GM12878 (cell line): Measurements from ENCODE around the gene GTF2IRD1. TPM values are rescaled to one million over a fixed set of nuclear protein-coding genes. Genes with fewer than 3 reads are reported as not detected.
"Not testable (repeated sequence)": the region's sequence is repeated elsewhere in the genome, so short reads cannot be mapped to it uniquely, and the experiment has no call there.

ENCODE experiments used
- ATAC-seq: fragments of 200-7000 bp; cut with Tn5 transposase; 3 replicates; pipeline ENCODE4 v1.9.1; 2020; ENCODE audit warnings: mild to moderate bottlenecking, moderate library complexity
- BruUV-seq: library from RNA; stranded (reverse); fragments of 400-500 nt; replicated peaks from 2 replicates; lab custom pipeline; 2021; lab: Mats Ljungman, UMichigan
- CTCF ChIA-PET: fragments of 300-600 bp; sonication (Branson Sonifier 250); formaldehyde crosslinking; extraction: SDS; loops from one replicate; lab custom pipeline; 2021; ENCODE audit warnings: inconsistent platforms; lab: Yijun Ruan, JAX
- POLR2A ChIA-PET: fragments of 350-600 bp; formaldehyde crosslinking; extraction: SDS; loops from one replicate; lab custom pipeline; 2021; ENCODE audit warnings: inconsistent platforms; lab: Charles Lee
- RAD21 ChIA-PET: fragments of 300-600 bp; sonication (Branson Sonifier 250); formaldehyde crosslinking; loops from one replicate; lab custom pipeline; 2023; ENCODE audit warnings: antibody characterized with exemption; ENCODE audit not compliant: unreplicated experiment; lab: Charles Lee
- SMC1A ChIA-PET: fragments of 300-600 bp; sonication (Branson Sonifier 250); formaldehyde crosslinking; loops from one replicate; lab custom pipeline; 2023; ENCODE audit not compliant: unreplicated experiment, uncharacterized antibody; lab: Charles Lee
- DNase-seq: peaks from one replicate; pipeline ENCODE4 v3.0.0-alpha.2; 2011; ENCODE audit warnings: low read depth, low spot score
- FAIRE-seq: peaks from 3 replicates; lab custom pipeline; 2011; peaks lifted over from hg19 to GRCh38; lab: Jason Lieb, UNC
- H2AFZ ChIP-seq: 2 replicates; pipeline ENCODE4 v1.6.0; 2011; ENCODE audit warnings: low read depth, low read length, control low read depth; ENCODE audit not compliant: control insufficient read depth
- H3K27ac ChIP-seq: 2 replicates; pipeline ENCODE4 v1.5.1; 2011; ENCODE audit warnings: control low read depth; ENCODE audit not compliant: control insufficient read depth, insufficient read depth
- H3K27me3 ChIP-seq, 2 experiments: replicated peaks in 1 of 2; 2 replicates each; pipeline versions ENCODE4 v1.6.0 to v1.6.1; 2011; ENCODE audit warnings: low read length in 1 of 2; ENCODE audit not compliant: control insufficient read depth in 2 of 2, insufficient read depth in 2 of 2
- H3K36me3 ChIP-seq, 2 experiments: 2 replicates each; pipeline ENCODE4 v1.5.1; 2011; ENCODE audit warnings: low read length in 1 of 2; ENCODE audit not compliant: control insufficient read depth in 2 of 2, insufficient read depth in 2 of 2
- H3K4me1 ChIP-seq: 2 replicates; pipeline ENCODE4 v1.6.1; 2011; ENCODE audit warnings: mild to moderate bottlenecking, low read length, moderate library complexity, mixed read lengths; ENCODE audit not compliant: control insufficient read depth, insufficient read depth
- H3K4me2 ChIP-seq: 2 replicates; pipeline ENCODE4 v1.6.0; 2011; ENCODE audit warnings: control low read depth; ENCODE audit not compliant: control insufficient read depth, insufficient read depth
- H3K4me3 ChIP-seq: fragments of 200-600 bp; sonication (generic); 2 replicates; pipeline ENCODE4 v1.5.1; 2016
- H3K79me2 ChIP-seq: 2 replicates; pipeline ENCODE4 v1.6.0; 2011; ENCODE audit warnings: low read length; ENCODE audit not compliant: control insufficient read depth, insufficient read depth
- H3K9ac ChIP-seq: 2 replicates; pipeline ENCODE4 v1.8.0; 2011; ENCODE audit warnings: low read length, control low read depth, mixed read lengths; ENCODE audit not compliant: control insufficient read depth, insufficient read depth
- H3K9me3 ChIP-seq: replicated peaks from 3 replicates; pipeline ENCODE4 v1.5.1; 2011; ENCODE audit warnings: mild to moderate bottlenecking, low read length; ENCODE audit not compliant: control insufficient read depth, insufficient read depth
- H4K20me1 ChIP-seq: 2 replicates; pipeline ENCODE4 v1.6.0; 2011; ENCODE audit not compliant: control insufficient read depth, insufficient read depth
- KAT2A ChIP-seq: conservative IDR thresholded peaks from 2 replicates; pipeline ENCODE4 v1.6.1; 2011; ENCODE audit warnings: low read depth, low read length; ENCODE audit not compliant: control insufficient read depth
- PAX5 ChIP-seq: IDR thresholded peaks from 2 replicates; pipeline ENCODE4 v1.6.1; 2011; ENCODE audit warnings: low read depth, low read length, borderline replicate concordance
- PAX8 ChIP-seq: fragments of 450-650 bp; IDR thresholded peaks from 2 replicates; pipeline ENCODE4 v1.6.1; 2017; ENCODE audit warnings: mild to moderate bottlenecking, moderate library complexity
- RBBP5 ChIP-seq: fragments of 200-600 bp; sonication (generic); conservative IDR thresholded peaks from 2 replicates; pipeline ENCODE4 v1.6.1; 2016
- SMAD5 ChIP-seq: IDR thresholded peaks from 2 replicates; pipeline ENCODE4 v1.6.1; 2016; ENCODE audit warnings: antibody characterized with exemption, low read depth
- SRF ChIP-seq, 2 experiments: IDR thresholded peaks; 2 replicates each; pipeline ENCODE4 v1.6.1; 2011; ENCODE audit warnings: low read depth in 2 of 2, low read length in 2 of 2, mild to moderate bottlenecking in 1 of 2, moderate library complexity in 1 of 2
- SUZ12 ChIP-seq: fragments of 200-600 bp; sonication (generic); IDR thresholded peaks from one replicate; pipeline ENCODE4 v1.6.1; 2018; ENCODE audit warnings: antibody characterized with exemption, mild to moderate bottlenecking; ENCODE audit not compliant: unreplicated experiment
- TCF3 ChIP-seq: IDR thresholded peaks from 2 replicates; pipeline ENCODE4 v1.6.1; 2012; ENCODE audit warnings: low read depth, mild to moderate bottlenecking, low read length, borderline replicate concordance; ENCODE audit not compliant: insufficient read depth
- ZNF24 ChIP-seq: fragments of 450-650 bp; IDR thresholded peaks from 2 replicates; pipeline ENCODE4 v1.6.1; 2017; ENCODE audit warnings: antibody characterized with exemption, mild to moderate bottlenecking
- WGBS: methylation state at CpG from one replicate; pipeline ENCODE4 v1.1.6; 2016; ENCODE audit warnings: low lambda C conversion rate; ENCODE audit not compliant: insufficient replicate concordance, insufficient coverage; ENCODE audit errors: missing lambda C conversion rate; 5-methylcytosine and 5-hydroxymethylcytosine counted together
- in situ Hi-C: fragments of 300-500 bp; cut with MboI; formaldehyde crosslinking; loops from 9 replicates; pipeline ENCODE4 v1.14.3; 2018; ENCODE audit warnings: mixed read lengths
- intact Hi-C: fragments of 100-400 bp; cut with micrococcal nuclease; formaldehyde crosslinking; loops from one replicate; pipeline ENCODE4 v1.14.2; 2022; ENCODE audit not compliant: unreplicated experiment
- polyA plus RNA-seq, 11 experiments: library from polyadenylated mRNA; depleted of rRNA in 4 of 11; unstranded in 6 of 11; stranded (reverse) in 5 of 11; fragments of >200 nt; fragmentation: Nextera tagmentation in 4 of 11; fragmentation: Illumina TruSeq in 1 of 11; extraction: Ambion mirVana in 4 of 11; extraction: Trizol in 1 of 11; gene quantifications; 1 replicate in 1 of 11; 2 replicates in 10 of 11; pipeline versions ENCODE4 v1.2.1 to v1.2.3, GENCODE V29; 2011 to 2016; ENCODE audit warnings: inconsistent platforms in 2 of 11, missing spikeins in 2 of 11, low read depth in 1 of 11
- total RNA-seq, 4 experiments: library from RNA; depleted of rRNA in 3 of 4; stranded (reverse); fragments of >200 nt in 3 of 4; fragmentation: Illumina TruSeq in 1 of 4; extraction: Trizol in 1 of 4; gene quantifications; 2 replicates each; pipeline versions ENCODE4 v1.2.1 to v1.2.3, GENCODE V29; 2013 to 2021

The GTF2IRD1 gene
- total and polyA plus RNA-seq, 10 of the 15 experiments (the other 5 are each of a cell fraction or from before 2014, with no cell fraction given) = 0.48 to 3.0 (median 1.3) TPM

- H3K9ac ChIP-seq = no peak overlapping the region
- FAIRE-seq = no peak
- SMC1A ChIA-PET = no interaction called here
- RAD21 ChIA-PET = no interaction called here
- H3K4me2 ChIP-seq = no peak overlapping the region
- no peak for TF ChIP-seq SUZ12
- TF ChIP-seq KAT2A = no peak
- no peak for TF ChIP-seq PAX5
- TF ChIP-seq SRF (IDR thresholded peaks at IDR 0.05; ENCODE audit: low read depth in 2 of 2, low read length in 2 of 2) = no peak
- no peak for TF ChIP-seq PAX8
- no peak for TF ChIP-seq RBBP5
- no peak for TF ChIP-seq TCF3
- no peak for TF ChIP-seq SMAD5
- TF ChIP-seq ZNF24 = no peak
- TF ChIP-seq, all 136 proteins: peak for 0
- CTCF ChIA-PET = interaction anchor here (1.6 kb wide), 1 partner anchor 118 kb away, joined by 4 read pairs; no protein-coding TSS in a partner anchor
- in situ Hi-C loops = no loop called here
- H3K9me3 ChIP-seq = no peaks in the 10 kb centered on the region
- intact Hi-C loops = no loop called here
- POLR2A ChIA-PET = no interaction called here
- H3K4me1 ChIP-seq = no peaks in the 10 kb centered on the region
- 45% methylated on average over 13 of the region's 13 CpGs for WGBS
- no peaks in the 10 kb centered on the region for H4K20me1 ChIP-seq
- DNase-seq (no peak), ATAC-seq (no peak)
- H3K36me3 ChIP-seq = no peaks in the 10 kb centered on the region
- BruUV-seq = no TSS peak
- no peak overlapping the region for H3K4me3 ChIP-seq
- no peaks in the 10 kb centered on the region for H3K79me2 ChIP-seq
- no peak overlapping the region for H2AFZ ChIP-seq
- no peaks in the 10 kb centered on the region for H3K27me3 ChIP-seq
- no peak overlapping the region for H3K27ac ChIP-seq
These were observed 82.2 kb downstream of the GTF2IRD1 start for GRCh38 chr7:74535951-74536356.

- CTCF ChIA-PET = interaction anchor here (0.6 kb wide), 1 partner anchor 383 kb away, joined by 3 read pairs; no protein-coding TSS in a partner anchor
- H3K4me1 ChIP-seq, SMC1A ChIA-PET, POLR2A ChIA-PET, H3K27me3 ChIP-seq, H3K4me2 ChIP-seq, H3K9me3 ChIP-seq, H3K36me3 ChIP-seq, H4K20me1 ChIP-seq, H3K4me3 ChIP-seq, in situ Hi-C loops, H2AFZ ChIP-seq, RAD21 ChIA-PET, BruUV-seq, H3K9ac ChIP-seq, ATAC-seq, intact Hi-C loops, DNase-seq, H3K79me2 ChIP-seq, FAIRE-seq, H3K27ac ChIP-seq: not testable (repeated sequence)
- WGBS = 60% methylated on average over 5 of the region's 5 CpGs
These were observed 88.2 kb downstream of the GTF2IRD1 start for GRCh38 chr7:74541937-74542336.
